ENCODE measurements around the gene RRP12. TPM values are rescaled to one million over a fixed set of nuclear protein-coding genes. Genes with fewer than 3 reads are reported as not detected.
"Not testable (repeated sequence)": the region's sequence is repeated elsewhere in the genome, so short reads cannot be mapped to it uniquely, and the experiment has no call there.

The RRP12 gene
- total RNA-seq, 1 experiment from 2014 or later, result 34.4 TPM

DNA sequence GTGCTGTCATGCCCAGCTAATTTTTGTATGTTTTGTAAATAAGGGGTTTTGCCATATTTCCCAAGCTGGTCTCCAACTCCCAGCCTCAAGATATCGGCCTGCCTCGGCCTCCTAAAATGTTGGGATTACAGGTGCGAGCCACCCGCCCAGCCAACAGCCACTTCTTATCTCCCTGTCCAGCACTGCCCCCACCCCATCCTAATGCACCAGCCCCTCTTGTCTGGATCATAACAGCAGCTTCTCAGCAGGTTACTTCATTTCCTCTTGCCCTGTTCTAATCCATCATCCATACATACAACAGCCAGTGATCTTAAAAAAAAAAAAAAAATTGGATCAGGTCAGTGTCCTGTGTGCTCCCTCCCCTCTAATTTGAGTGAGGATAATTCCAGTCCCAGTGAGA, 53.8 kb downstream of the RRP12 start:
- H3K9me2 ChIP-seq (replicated peaks; ENCODE audit: low read length), result no peaks in the 10 kb centered on the region
- H2AFZ ChIP-seq (ENCODE audit: low read length), result no peak overlapping the region
- ATAC-seq, result no peak
- no peaks in the 10 kb centered on the region for H4K20me1 ChIP-seq (ENCODE audit: low read length)
- no peaks in the 10 kb centered on the region for H3K4me1 ChIP-seq (ENCODE audit: insufficient read depth, low read length)
- H3K79me2 ChIP-seq (ENCODE audit: low read length), result no peaks in the 10 kb centered on the region
- no peaks in the 10 kb centered on the region for H3K9me3 ChIP-seq (ENCODE audit: low read length)
- no peak overlapping the region for H3K4me3 ChIP-seq (ENCODE audit: low read length)
- no peak overlapping the region for H3K4me2 ChIP-seq (ENCODE audit: low read length)
- TF ChIP-seq EZH2 (IDR thresholded peaks at IDR 0.05; ENCODE audit: low read length, unreplicated experiment) (no peak), EZH2phosphoT487 (IDR thresholded peaks at IDR 0.05; ENCODE audit: borderline replicate concordance, low read length) (no peak)
- TF ChIP-seq, protein P1, sequence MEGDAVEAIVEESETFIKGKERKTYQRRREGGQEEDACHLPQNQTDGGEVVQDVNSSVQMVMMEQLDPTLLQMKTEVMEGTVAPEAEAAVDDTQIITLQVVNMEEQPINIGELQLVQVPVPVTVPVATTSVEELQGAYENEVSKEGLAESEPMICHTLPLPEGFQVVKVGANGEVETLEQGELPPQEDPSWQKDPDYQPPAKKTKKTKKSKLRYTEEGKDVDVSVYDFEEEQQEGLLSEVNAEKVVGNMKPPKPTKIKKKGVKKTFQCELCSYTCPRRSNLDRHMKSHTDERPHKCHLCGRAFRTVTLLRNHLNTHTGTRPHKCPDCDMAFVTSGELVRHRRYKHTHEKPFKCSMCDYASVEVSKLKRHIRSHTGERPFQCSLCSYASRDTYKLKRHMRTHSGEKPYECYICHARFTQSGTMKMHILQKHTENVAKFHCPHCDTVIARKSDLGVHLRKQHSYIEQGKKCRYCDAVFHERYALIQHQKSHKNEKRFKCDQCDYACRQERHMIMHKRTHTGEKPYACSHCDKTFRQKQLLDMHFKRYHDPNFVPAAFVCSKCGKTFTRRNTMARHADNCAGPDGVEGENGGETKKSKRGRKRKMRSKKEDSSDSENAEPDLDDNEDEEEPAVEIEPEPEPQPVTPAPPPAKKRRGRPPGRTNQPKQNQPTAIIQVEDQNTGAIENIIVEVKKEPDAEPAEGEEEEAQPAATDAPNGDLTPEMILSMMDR (conservative IDR thresholded peaks at IDR 0.05; ENCODE audit: low read depth, low read length), result no peak
- no peaks in the 10 kb centered on the region for H3K27me3 ChIP-seq (ENCODE audit: low read length)
- DNase-seq, result no peak
- POLR2A ChIA-PET (ENCODE audit: unreplicated experiment), result interaction anchor here (0.6 kb wide), 1 partner anchor 65 kb away, joined by 3 read pairs; no protein-coding TSS in a partner anchor
- BruUV-seq (replicated peaks), result no TSS peak
- intact Hi-C loops (cut with micrococcal nuclease), result no loop called here
- no peak overlapping the region for H3K9ac ChIP-seq (ENCODE audit: low read length)
- CTCF ChIA-PET, result no interaction called here
- no peak overlapping the region for H3K27ac ChIP-seq (ENCODE audit: low read length)
- H3F3A ChIP-seq (ENCODE audit: low read length, unreplicated experiment), result no peaks in the 10 kb centered on the region
- H3K36me3 ChIP-seq (ENCODE audit: low read depth, low read length), result peaks cover 11% of the 10 kb centered on the region; the same call in 1 of the 2 replicates

DNA sequence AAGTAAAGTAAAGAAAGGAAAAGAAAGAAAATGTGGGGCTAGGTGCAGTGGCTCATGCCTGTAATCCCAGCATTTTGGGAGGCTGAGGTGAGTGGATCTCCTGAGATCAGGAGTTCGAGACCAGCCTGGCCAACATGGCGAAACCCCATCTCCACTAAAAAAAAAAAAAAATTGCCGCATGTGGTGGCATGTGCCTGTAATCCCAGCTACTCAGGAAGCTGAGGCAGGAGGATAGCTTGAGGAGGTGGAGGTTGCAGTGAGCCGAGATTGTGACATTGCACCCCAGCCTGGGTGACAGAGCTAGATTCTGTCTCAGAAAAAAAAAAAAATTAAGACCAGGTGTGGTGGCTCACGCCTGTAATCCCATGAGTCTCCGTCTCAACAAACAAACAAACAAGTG, 57.5 kb downstream of the RRP12 start:
- H3K27me3 ChIP-seq (ENCODE audit: low read length); H3K9ac ChIP-seq (ENCODE audit: low read length); POLR2A ChIA-PET (ENCODE audit: unreplicated experiment); H3K4me2 ChIP-seq (ENCODE audit: low read length); DNase-seq; H3K4me3 ChIP-seq (ENCODE audit: low read length); H3F3A ChIP-seq (ENCODE audit: low read length, unreplicated experiment); H3K79me2 ChIP-seq (ENCODE audit: low read length); BruUV-seq (replicated peaks); H3K27ac ChIP-seq (ENCODE audit: low read length); intact Hi-C loops (cut with micrococcal nuclease); H3K9me2 ChIP-seq (replicated peaks; ENCODE audit: low read length); H4K20me1 ChIP-seq (ENCODE audit: low read length); ATAC-seq; H3K36me3 ChIP-seq (ENCODE audit: low read depth, low read length); H3K9me3 ChIP-seq (ENCODE audit: low read length); H3K4me1 ChIP-seq (ENCODE audit: insufficient read depth, low read length); CTCF ChIA-PET; H2AFZ ChIP-seq (ENCODE audit: low read length): not testable (repeated sequence)

DNA sequence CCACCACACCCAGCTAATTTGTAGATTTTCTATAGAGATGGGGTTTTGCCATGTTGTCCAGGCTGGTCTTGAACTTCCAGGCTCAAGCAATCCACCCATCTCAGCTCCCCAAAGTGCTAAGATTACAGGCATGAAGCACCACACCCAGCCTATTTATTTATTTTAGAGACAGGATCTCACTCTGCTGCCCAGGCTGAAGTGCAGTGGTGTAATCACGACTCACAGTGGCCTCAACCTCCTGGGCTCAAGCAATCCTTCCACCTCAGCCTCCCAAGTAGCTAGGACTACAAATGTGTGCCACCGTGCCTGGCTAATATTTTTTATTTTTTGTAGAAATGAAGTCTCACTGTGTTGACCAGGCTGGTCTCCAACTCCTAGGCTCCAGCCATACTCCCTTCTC, 59.7 kb downstream of the RRP12 start:
- POLR2A ChIA-PET (ENCODE audit: unreplicated experiment), result no interaction called here
- BruUV-seq (replicated peaks), result no TSS peak
- no peak overlapping the region for H2AFZ ChIP-seq (ENCODE audit: low read length)
- no peaks in the 10 kb centered on the region for H3K79me2 ChIP-seq (ENCODE audit: low read length)
- H3K4me2 ChIP-seq (ENCODE audit: low read length), result no peak overlapping the region
- H3K36me3 ChIP-seq (ENCODE audit: low read depth, low read length), result no peaks in the 10 kb centered on the region
- H3K27me3 ChIP-seq (ENCODE audit: low read length), result no peaks in the 10 kb centered on the region
- H3K9me2 ChIP-seq (replicated peaks; ENCODE audit: low read length), result no peaks in the 10 kb centered on the region
- ATAC-seq, result no peak
- H3K9me3 ChIP-seq (ENCODE audit: low read length), result no peaks in the 10 kb centered on the region
- no peak for DNase-seq
- H3K4me3 ChIP-seq (ENCODE audit: low read length), result no peak overlapping the region
- CTCF ChIA-PET, result no interaction called here
- no peaks in the 10 kb centered on the region for H4K20me1 ChIP-seq (ENCODE audit: low read length)
- intact Hi-C loops (cut with micrococcal nuclease), result no loop called here
- TF ChIP-seq, protein P1 (conservative IDR thresholded peaks at IDR 0.05; ENCODE audit: low read depth, low read length), result no peak
- TF ChIP-seq EZH2 (IDR thresholded peaks at IDR 0.05; ENCODE audit: low read length, unreplicated experiment) (no peak), EZH2phosphoT487 (IDR thresholded peaks at IDR 0.05; ENCODE audit: borderline replicate concordance, low read length) (no peak)
- H3K9ac ChIP-seq (ENCODE audit: low read length), result no peak overlapping the region
- no peaks in the 10 kb centered on the region for H3F3A ChIP-seq (ENCODE audit: low read length, unreplicated experiment)
- H3K27ac ChIP-seq (ENCODE audit: low read length), result no peak overlapping the region
- peaks cover 13% of the 10 kb centered on the region for H3K4me1 ChIP-seq (ENCODE audit: insufficient read depth, low read length)

Data from PC-3 (cell line).